WTC11 (cell line): ENCODE measurements around the gene CDCA7.

Experiments
- ATF2 ChIP-seq: sonication (generic); formaldehyde crosslinking; IDR thresholded peaks from 2 replicates; pipeline ENCODE4 v1.8.1; 2022; ENCODE audit warnings: low read depth, missing genetic modification reagents, borderline replicate concordance
- CREM ChIP-seq: sonication (generic); formaldehyde crosslinking; IDR thresholded peaks from 2 replicates; pipeline ENCODE4 v1.8.1; 2022; ENCODE audit warnings: mild to moderate bottlenecking, missing genetic modification reagents, moderate library complexity
- CTCF ChIP-seq: fragments of 200-600 bp; IDR thresholded peaks from 2 replicates; pipeline ENCODE4 v1.8.0; 2022; ENCODE audit warnings: antibody characterized with exemption
- E2F5 ChIP-seq: sonication (generic); formaldehyde crosslinking; IDR thresholded peaks from 2 replicates; pipeline ENCODE4 v1.8.1; 2022; ENCODE audit warnings: mild to moderate bottlenecking, moderate library complexity, missing genetic modification reagents
- ESRRA ChIP-seq: sonication (generic); formaldehyde crosslinking; IDR thresholded peaks from 2 replicates; pipeline ENCODE4 v1.8.1; 2022; ENCODE audit warnings: mild to moderate bottlenecking, missing genetic modification reagents, borderline replicate concordance
- JUN ChIP-seq: sonication (generic); formaldehyde crosslinking; IDR thresholded peaks from 2 replicates; pipeline ENCODE4 v1.8.0; 2023; ENCODE audit warnings: mild to moderate bottlenecking, missing genetic modification reagents
- MAX ChIP-seq: sonication (generic); formaldehyde crosslinking; IDR thresholded peaks from 2 replicates; pipeline ENCODE4 v1.8.0; 2022; ENCODE audit warnings: mild to moderate bottlenecking, missing genetic modification reagents
- NFYB ChIP-seq: sonication (generic); formaldehyde crosslinking; conservative IDR thresholded peaks from 2 replicates; pipeline ENCODE4 v1.8.0; 2022; ENCODE audit warnings: low read depth, missing genetic modification reagents
- SMAD3 ChIP-seq: sonication (generic); formaldehyde crosslinking; IDR thresholded peaks from 2 replicates; pipeline ENCODE4 v1.8.0; 2022; ENCODE audit warnings: missing genetic modification reagents, mild to moderate bottlenecking, borderline replicate concordance
- ZNF671 ChIP-seq: fragments of 250-450 bp; sonication (Bioruptor Pico); IDR thresholded peaks from 2 replicates; pipeline ENCODE4 v1.8.0; 2021; ENCODE audit warnings: mild to moderate bottlenecking

- no peak for TF ChIP-seq NFYB
- TF ChIP-seq ESRRA (CRISPR knock-in tag): no peak
- no peak for TF ChIP-seq ZNF671 (CRISPR knock-in tag)
- no peak for TF ChIP-seq CTCF
- TF ChIP-seq CREM (CRISPR knock-in tag): no peak
- no peak for TF ChIP-seq ATF2 (CRISPR knock-in tag)
- no peak for TF ChIP-seq MAX
- no peak for TF ChIP-seq SMAD3
- no peak for TF ChIP-seq E2F5
- TF ChIP-seq JUN: no peak
Observed at GRCh38 chr2:173353556-173353955, 1.1 kb upstream of the CDCA7 start.
